ENCODE measurements around the gene MCF2. TPM values are rescaled to one million over a fixed set of nuclear protein-coding genes. Genes with fewer than 3 reads are reported as not detected.

The MCF2 gene
- total RNA-seq, 3 donors from 2014 or later (not counting 1 experiment from before 2014, with no cell fraction given) = 2.7 to 4.0 (median 3.1) TPM

DNA sequence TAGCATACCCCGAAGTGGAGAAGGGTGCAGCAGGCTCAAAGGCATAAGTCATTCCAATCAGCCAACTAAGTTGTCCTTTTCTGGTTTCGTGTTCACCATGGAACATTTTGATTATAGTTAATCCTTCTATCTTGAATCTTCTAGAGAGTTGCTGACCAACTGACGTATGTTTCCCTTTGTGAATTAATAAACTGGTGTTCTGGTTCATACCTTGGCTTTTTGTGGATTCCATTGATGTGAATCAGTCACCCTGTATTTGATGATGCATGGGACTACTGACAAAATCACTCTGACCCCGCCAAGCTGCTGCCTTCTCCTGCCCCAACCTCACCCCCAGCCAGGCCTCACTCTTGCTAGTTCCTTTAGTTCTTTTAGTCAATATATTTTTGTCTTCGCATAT, 144.7 kb downstream of the MCF2 start:
- H3K4me3 ChIP-seq (ENCODE audit: low read length) = no peak overlapping the region
- intact Hi-C loops (cut with micrococcal nuclease) = no loop called here
- Mint-ChIP-seq H3K9me3 (no peaks in the 10 kb centered on the region), H3K27me3 (ENCODE audit: low read depth in 2 of 2) (peaks cover 0 to 15% of the 10 kb centered on the region in 2 donors), H3K4me3 (no peak overlapping the region), H3K27ac (no peak overlapping the region), H3K4me1 (no peaks in the 10 kb centered on the region), H3K36me3 (no peaks in the 10 kb centered on the region)
- H3K36me3 ChIP-seq (ENCODE audit: control insufficient read depth, insufficient read depth, low read length) = no peaks in the 10 kb centered on the region
- H3K27ac ChIP-seq (ENCODE audit: low read length) = no peak overlapping the region
- TF ChIP-seq, protein P1, sequence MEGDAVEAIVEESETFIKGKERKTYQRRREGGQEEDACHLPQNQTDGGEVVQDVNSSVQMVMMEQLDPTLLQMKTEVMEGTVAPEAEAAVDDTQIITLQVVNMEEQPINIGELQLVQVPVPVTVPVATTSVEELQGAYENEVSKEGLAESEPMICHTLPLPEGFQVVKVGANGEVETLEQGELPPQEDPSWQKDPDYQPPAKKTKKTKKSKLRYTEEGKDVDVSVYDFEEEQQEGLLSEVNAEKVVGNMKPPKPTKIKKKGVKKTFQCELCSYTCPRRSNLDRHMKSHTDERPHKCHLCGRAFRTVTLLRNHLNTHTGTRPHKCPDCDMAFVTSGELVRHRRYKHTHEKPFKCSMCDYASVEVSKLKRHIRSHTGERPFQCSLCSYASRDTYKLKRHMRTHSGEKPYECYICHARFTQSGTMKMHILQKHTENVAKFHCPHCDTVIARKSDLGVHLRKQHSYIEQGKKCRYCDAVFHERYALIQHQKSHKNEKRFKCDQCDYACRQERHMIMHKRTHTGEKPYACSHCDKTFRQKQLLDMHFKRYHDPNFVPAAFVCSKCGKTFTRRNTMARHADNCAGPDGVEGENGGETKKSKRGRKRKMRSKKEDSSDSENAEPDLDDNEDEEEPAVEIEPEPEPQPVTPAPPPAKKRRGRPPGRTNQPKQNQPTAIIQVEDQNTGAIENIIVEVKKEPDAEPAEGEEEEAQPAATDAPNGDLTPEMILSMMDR (IDR thresholded peaks at IDR 0.05) = no peak
- H3K27me3 ChIP-seq (ENCODE audit: control insufficient read depth, insufficient read depth, low read length) = no peaks in the 10 kb centered on the region
- ATAC-seq (no peak), DNase-seq (no peak)
- no peaks in the 10 kb centered on the region for H3K4me1 ChIP-seq (ENCODE audit: control insufficient read depth, insufficient read depth, low read length)
- H3K9me3 ChIP-seq (ENCODE audit: control insufficient read depth, insufficient read depth, low read length) = no peaks in the 10 kb centered on the region
- WGBS (ENCODE audit: insufficient coverage) = 80% methylated on average over 1 of the region's 5 CpGs

DNA sequence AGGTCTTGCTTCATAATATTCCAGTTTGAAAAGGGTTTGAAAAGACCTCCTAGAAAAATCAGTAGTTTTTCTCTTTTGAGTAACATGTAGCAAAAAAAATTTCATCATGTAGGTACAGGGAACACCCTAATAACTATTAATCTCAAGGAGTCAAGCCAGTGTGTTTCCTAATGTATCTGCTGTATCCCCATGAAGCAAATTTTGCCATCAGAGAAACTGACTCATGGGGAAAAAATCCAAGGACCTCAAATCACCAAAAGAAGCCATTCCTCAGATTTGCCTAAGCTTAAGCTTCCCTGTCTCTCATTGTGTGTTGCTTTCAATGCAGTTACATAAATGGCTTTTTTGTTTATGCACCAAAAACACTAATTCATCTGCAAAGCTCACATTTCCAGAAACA, 147.7 kb downstream of the MCF2 start:
- H3K36me3 ChIP-seq (ENCODE audit: control insufficient read depth, insufficient read depth, low read length) = no peaks in the 10 kb centered on the region
- no peaks in the 10 kb centered on the region for H3K4me1 Mint-ChIP-seq

DNA sequence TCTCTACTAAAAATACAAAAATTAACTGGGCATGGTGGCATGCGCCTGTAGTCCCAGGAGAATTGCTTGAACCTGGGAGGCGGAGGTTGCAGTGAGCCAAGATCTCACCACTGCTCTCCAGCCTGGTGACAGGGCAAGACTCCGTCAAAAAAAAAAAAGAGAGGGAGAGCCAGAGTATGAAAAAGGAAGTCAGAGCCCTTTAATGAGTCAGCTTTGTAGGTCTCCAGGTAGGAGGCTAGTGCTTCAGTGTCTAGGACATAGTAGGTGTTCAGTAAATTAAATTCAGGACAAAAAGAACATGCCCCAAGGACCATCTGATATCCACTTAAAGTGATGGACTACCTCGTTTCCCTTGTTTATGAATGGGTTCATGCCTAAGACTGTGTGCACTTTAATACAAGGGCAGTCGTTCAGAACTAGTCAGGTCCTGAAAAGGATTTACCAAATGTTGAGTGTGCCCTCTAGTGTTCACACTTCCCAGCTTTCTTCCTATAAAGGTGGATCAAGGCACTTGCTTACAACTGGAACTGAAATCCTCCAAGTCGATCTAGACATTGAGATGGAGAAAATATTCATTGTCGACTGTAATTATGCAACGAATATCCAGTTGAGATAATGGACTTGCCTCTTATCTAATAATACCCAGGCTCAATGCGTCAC, 148.5 kb downstream of the MCF2 start:
- no peak overlapping the region for H3K27ac ChIP-seq (ENCODE audit: low read length)
- H3K4me1 Mint-ChIP-seq = peaks cover 0 to 4% of the 10 kb centered on the region in 2 donors
- no peak for ATAC-seq
- H3K27ac Mint-ChIP-seq = no peak overlapping the region
- 27% methylated on average over 7 of the region's 9 CpGs for WGBS (ENCODE audit: insufficient coverage)
- TF ChIP-seq, protein P1 (IDR thresholded peaks at IDR 0.05) = no peak
- intact Hi-C loops (cut with micrococcal nuclease) = no loop called here
- no peak overlapping the region for H3K4me3 Mint-ChIP-seq
- no peak overlapping the region for H3K4me3 ChIP-seq (ENCODE audit: low read length)
- H3K27me3 Mint-ChIP-seq (ENCODE audit: low read depth in 2 of 2) = peaks cover 3 to 18% of the 10 kb centered on the region in 2 donors
- no peaks in the 10 kb centered on the region for H3K9me3 ChIP-seq (ENCODE audit: control insufficient read depth, insufficient read depth, low read length)
- DNase-seq = peak in 1 of 2 donors; percentile 11
- no peaks in the 10 kb centered on the region for H3K9me3 Mint-ChIP-seq
- no peaks in the 10 kb centered on the region for H3K36me3 ChIP-seq (ENCODE audit: control insufficient read depth, insufficient read depth, low read length)
- H3K27me3 ChIP-seq (ENCODE audit: control insufficient read depth, insufficient read depth, low read length) = no peaks in the 10 kb centered on the region
- peaks cover 3% of the 10 kb centered on the region for H3K4me1 ChIP-seq (ENCODE audit: control insufficient read depth, insufficient read depth, low read length)
- H3K36me3 Mint-ChIP-seq = no peaks in the 10 kb centered on the region

More for the DNA sequence above, 147.7 kb downstream of the MCF2 start:
- Histone ChIP-seq H3K27me3 (ENCODE audit: control insufficient read depth, insufficient read depth, low read length) (no peaks in the 10 kb centered on the region), H3K27ac (ENCODE audit: low read length) (no peak overlapping the region), H3K9me3 (ENCODE audit: control insufficient read depth, insufficient read depth, low read length) (no peaks in the 10 kb centered on the region), H3K4me3 (ENCODE audit: low read length) (no peak overlapping the region), H3K4me1 (ENCODE audit: control insufficient read depth, insufficient read depth, low read length) (peaks cover under 1% of the 10 kb centered on the region)
- ATAC-seq (no peak), DNase-seq (no peak)
- TF ChIP-seq, protein P1 (IDR thresholded peaks at IDR 0.05) = no peak
- H3K4me3 Mint-ChIP-seq = no peak overlapping the region
- no peaks in the 10 kb centered on the region for H3K9me3 Mint-ChIP-seq
- H3K27ac Mint-ChIP-seq = no peak overlapping the region
- no peaks in the 10 kb centered on the region for H3K36me3 Mint-ChIP-seq
- intact Hi-C loops (cut with micrococcal nuclease) = no loop called here
- H3K27me3 Mint-ChIP-seq (ENCODE audit: low read depth in 2 of 2) = peaks cover 3 to 13% of the 10 kb centered on the region in 2 donors

Data from natural killer cell (primary cell).